Smooth muscle cell (in vitro differentiated cells): ENCODE data around the gene RYR1. TPM values are rescaled to one million over a fixed set of nuclear protein-coding genes. Genes with fewer than 3 reads are reported as not detected.

Experiments used
- DNase-seq: peaks from one replicate; lab custom pipeline; 2025; ENCODE audit not compliant: unreplicated experiment; lab: John Stamatoyannopoulos, UW
- H2AFZ ChIP-seq: fragments of 200-600 bp; sonication (generic); 2 replicates; pipeline ENCODE4 v1.6.0; 2016; ENCODE audit warnings: antibody characterized with exemption, low read depth, mild to moderate bottlenecking
- H3F3A ChIP-seq: fragments of 200-600 bp; sonication (generic); 2 replicates; pipeline ENCODE4 v1.6.0; 2017; ENCODE audit warnings: antibody characterized with exemption, low read depth
- H3K27ac ChIP-seq: fragments of 200-600 bp; sonication (generic); 2 replicates; pipeline ENCODE4 v1.5.1; 2016; ENCODE audit warnings: low read depth, mild to moderate bottlenecking
- H3K27me3 ChIP-seq: fragments of 200-600 bp; sonication (generic); 2 replicates; pipeline ENCODE4 v1.6.1; 2016; ENCODE audit warnings: low read depth, mild to moderate bottlenecking
- H3K36me3 ChIP-seq: fragments of 200-600 bp; sonication (generic); 2 replicates; pipeline ENCODE4 v1.5.1; 2016; ENCODE audit warnings: low read depth
- H3K4me1 ChIP-seq: fragments of 200-600 bp; sonication (generic); 2 replicates; pipeline ENCODE4 v1.5.1; 2016; ENCODE audit warnings: low read depth
- H3K4me2 ChIP-seq: fragments of 200-600 bp; sonication (generic); 2 replicates; pipeline ENCODE4 v1.6.0; 2016; ENCODE audit warnings: mild to moderate bottlenecking
- H3K4me3 ChIP-seq: fragments of 200-600 bp; sonication (generic); 2 replicates; pipeline ENCODE4 v1.5.1; 2016; ENCODE audit warnings: mild to moderate bottlenecking
- H3K79me2 ChIP-seq: fragments of 200-600 bp; sonication (generic); 2 replicates; pipeline ENCODE4 v1.6.0; 2016; ENCODE audit warnings: low read depth, mild to moderate bottlenecking
- H3K9ac ChIP-seq: fragments of 200-600 bp; sonication (generic); 2 replicates; pipeline ENCODE4 v1.6.0; 2016; ENCODE audit warnings: low read depth
- H3K9me3 ChIP-seq: fragments of 200-600 bp; sonication (generic); replicated peaks from 2 replicates; pipeline ENCODE4 v1.5.1; 2016; ENCODE audit warnings: low read depth
- H4K20me1 ChIP-seq: fragments of 200-600 bp; sonication (generic); 2 replicates; pipeline ENCODE4 v1.6.0; 2016; ENCODE audit warnings: low read depth
- CTCF ChIP-seq: fragments of 200-600 bp; sonication (generic); IDR thresholded peaks from 2 replicates; pipeline ENCODE4 v1.5.1; 2017; ENCODE audit warnings: borderline replicate concordance, mild to moderate bottlenecking, antibody characterized with exemption; ENCODE audit not compliant: insufficient read depth, poor library complexity, severe bottlenecking
- WGBS: methylation state at CpG from one replicate; pipeline ENCODE4 v1.1.7; 2016; ENCODE audit warnings: low lambda C conversion rate; 5-methylcytosine and 5-hydroxymethylcytosine counted together
- polyA plus RNA-seq: library from polyadenylated mRNA; unstranded; fragments of >200 nt; fragmentation: Nextera tagmentation; extraction: Ambion mirVana; gene quantifications from 2 replicates; pipeline ENCODE4 v1.2.1, GENCODE V29; 2016
- total RNA-seq: library from RNA; depleted of rRNA; stranded (reverse); fragments of >200 nt; gene quantifications from 2 replicates; pipeline ENCODE4 v1.2.3, GENCODE V29; 2014

RYR1 gene
- total and polyA plus RNA-seq, 2 experiments from 2014 or later = 0.31 to 0.95 TPM

GRCh38 chr19:38437295-38437694, 3.8 kb downstream of the RYR1 start:
- H3K36me3 ChIP-seq = no peaks in the 10 kb centered on the region
- no peak for DNase-seq
- no peak overlapping the region for H3K4me3 ChIP-seq
- no peak overlapping the region for H3K9ac ChIP-seq
- H4K20me1 ChIP-seq = no peaks in the 10 kb centered on the region
- H3K79me2 ChIP-seq = no peaks in the 10 kb centered on the region
- H3K9me3 ChIP-seq = no peaks in the 10 kb centered on the region
- H3K4me1 ChIP-seq = peaks cover 6% of the 10 kb centered on the region
- H3F3A ChIP-seq = no peaks in the 10 kb centered on the region
- peaks cover 14% of the 10 kb centered on the region for H3K27me3 ChIP-seq
- no peak overlapping the region for H3K4me2 ChIP-seq
- TF ChIP-seq CTCF = no peak
- H2AFZ ChIP-seq = no peak overlapping the region
- WGBS = 94% methylated on average over 6 of the region's 6 CpGs
- H3K27ac ChIP-seq = no peak overlapping the region

- 96% methylated on average over 2 of the region's 2 CpGs for WGBS
- DNase-seq = no peak
- H2AFZ ChIP-seq = no peak overlapping the region
Observed at GRCh38 chr19:38437917-38438316, 4.4 kb downstream of the RYR1 start.

GRCh38 chr19:38440592-38440991, 7.1 kb downstream of the RYR1 start:
- Histone ChIP-seq H2AFZ (no peak overlapping the region), H3K9me3 (no peaks in the 10 kb centered on the region), H3K4me2 (no peak overlapping the region), H3F3A (no peaks in the 10 kb centered on the region), H3K4me3 (no peak overlapping the region), H3K4me1 (no peaks in the 10 kb centered on the region), H3K79me2 (no peaks in the 10 kb centered on the region), H4K20me1 (no peaks in the 10 kb centered on the region), H3K36me3 (no peaks in the 10 kb centered on the region), H3K27me3 (no peaks in the 10 kb centered on the region), H3K27ac (no peak overlapping the region), H3K9ac (no peak overlapping the region)
- no peak for DNase-seq
- no peak for TF ChIP-seq CTCF
- WGBS = 93% methylated on average over 12 of the region's 14 CpGs

More at GRCh38 chr19:38437917-38438316, 4.4 kb downstream of the RYR1 start:
- H3K79me2 ChIP-seq = no peaks in the 10 kb centered on the region
- H3K36me3 ChIP-seq = no peaks in the 10 kb centered on the region
- no peaks in the 10 kb centered on the region for H4K20me1 ChIP-seq
- peaks cover 6% of the 10 kb centered on the region for H3K4me1 ChIP-seq
- H3F3A ChIP-seq = no peaks in the 10 kb centered on the region
- no peak for TF ChIP-seq CTCF
- H3K9ac ChIP-seq = no peak overlapping the region
- H3K27me3 ChIP-seq = peaks cover 14% of the 10 kb centered on the region
- H3K9me3 ChIP-seq = no peaks in the 10 kb centered on the region
- H3K4me2 ChIP-seq = no peak overlapping the region
- no peak overlapping the region for H3K27ac ChIP-seq
- no peak overlapping the region for H3K4me3 ChIP-seq

- DNase-seq = no peak
- WGBS = 60% methylated on average over 7 of the region's 7 CpGs
- Histone ChIP-seq H3K4me2 (no peak overlapping the region), H3K4me3 (no peak overlapping the region), H3K27ac (no peak overlapping the region), H3F3A (no peaks in the 10 kb centered on the region), H3K27me3 (no peaks in the 10 kb centered on the region), H3K36me3 (no peaks in the 10 kb centered on the region), H3K9me3 (no peaks in the 10 kb centered on the region), H3K79me2 (no peaks in the 10 kb centered on the region), H2AFZ (no peak overlapping the region), H4K20me1 (no peaks in the 10 kb centered on the region), H3K9ac (no peak overlapping the region), H3K4me1 (no peaks in the 10 kb centered on the region)
- no peak for TF ChIP-seq CTCF
Observed at GRCh38 chr19:38441657-38442348, 8.3 kb downstream of the RYR1 start.
